CD4-positive, alpha-beta T cell treated with Interleukin-2 at 100 ng/mL for 4 hours (primary cell): ENCODE results near the gene STAT5A.
A peak's percentile ranks its signal among the peaks of the same experiment; 100 is the strongest.
"Not testable (repeated sequence)": the region's sequence is repeated elsewhere in the genome, so short reads cannot be mapped to it uniquely, and the experiment has no call there.

ENCODE experiments used
- DNase-seq: peaks from one replicate; pipeline ENCODE4 v3.0.0-alpha.2; 2020; ENCODE audit warnings: low spot score

STAT5A gene

DNA sequence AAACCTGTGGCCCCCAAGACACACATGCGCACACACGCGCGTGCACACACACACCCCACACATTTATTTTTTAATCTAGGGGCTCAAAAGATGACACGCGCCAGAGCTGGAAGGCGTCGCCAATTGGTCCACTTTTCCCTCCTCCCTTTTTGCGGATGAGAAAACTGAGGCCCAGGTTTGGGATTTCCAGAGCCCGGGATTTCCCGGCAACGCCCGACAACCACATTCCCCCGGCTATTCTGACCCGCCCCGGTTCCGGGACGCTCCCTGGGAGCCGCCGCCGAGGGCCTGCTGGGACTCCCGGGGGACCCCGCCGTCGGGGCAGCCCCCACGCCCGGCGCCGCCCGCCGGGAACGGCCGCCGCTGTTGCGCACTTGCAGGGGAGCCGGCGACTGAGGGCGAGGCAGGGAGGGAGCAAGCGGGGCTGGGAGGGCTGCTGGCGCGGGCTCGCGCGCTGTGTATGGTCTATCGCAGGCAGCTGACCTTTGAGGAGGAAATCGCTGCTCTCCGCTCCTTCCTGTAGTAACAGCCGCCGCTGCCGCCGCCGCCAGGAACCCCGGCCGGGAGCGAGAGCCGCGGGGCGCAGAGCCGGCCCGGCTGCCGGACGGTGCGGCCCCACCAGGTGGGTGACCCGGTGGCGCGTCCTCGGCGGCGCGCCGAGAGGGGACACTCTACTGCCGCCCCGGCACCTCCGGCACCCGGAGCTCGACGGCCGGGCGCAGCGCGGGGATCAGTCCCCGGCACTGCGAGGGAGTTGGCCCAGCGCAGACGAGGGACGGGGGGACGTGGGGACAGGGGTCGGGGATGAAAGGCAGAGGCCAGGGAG lies at the start of gene STAT5A:
Gene STAT5A, plus strand, starts transcription at position 522 of the 826 bp plus-strand sequence. CDS start 914 bp downstream, outside the sequence.
- DNase-seq = peak; percentile 75

- DNase-seq = not testable (repeated sequence)
Measured at GRCh38 chr17:42239576-42239975, 48.7 kb upstream of the STAT5A start.

GRCh38 chr17:42240201-42240600 lies 48.1 kb upstream of the STAT5A start:
- no peak for DNase-seq

DNA sequence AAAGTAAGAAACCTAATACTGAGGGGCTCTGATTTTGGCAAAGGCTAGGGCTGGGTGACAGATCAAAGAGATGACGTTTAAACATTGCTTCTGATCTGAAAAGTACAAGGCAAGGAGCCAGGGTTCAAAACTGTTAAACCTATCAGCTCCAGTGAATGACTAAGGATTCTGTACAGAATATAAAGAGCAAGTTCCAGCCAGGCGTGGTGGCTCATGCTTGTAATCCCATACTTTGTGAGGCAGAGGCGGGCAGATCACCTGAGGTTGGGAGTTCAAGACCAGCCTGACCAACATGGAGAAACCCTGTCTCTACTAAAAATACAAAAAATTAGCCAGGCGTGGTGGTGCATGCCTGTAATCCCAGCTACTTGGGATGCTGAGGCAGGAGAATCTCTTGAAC lies 47.4 kb upstream of the STAT5A start:
- not testable (repeated sequence) for DNase-seq

DNA sequence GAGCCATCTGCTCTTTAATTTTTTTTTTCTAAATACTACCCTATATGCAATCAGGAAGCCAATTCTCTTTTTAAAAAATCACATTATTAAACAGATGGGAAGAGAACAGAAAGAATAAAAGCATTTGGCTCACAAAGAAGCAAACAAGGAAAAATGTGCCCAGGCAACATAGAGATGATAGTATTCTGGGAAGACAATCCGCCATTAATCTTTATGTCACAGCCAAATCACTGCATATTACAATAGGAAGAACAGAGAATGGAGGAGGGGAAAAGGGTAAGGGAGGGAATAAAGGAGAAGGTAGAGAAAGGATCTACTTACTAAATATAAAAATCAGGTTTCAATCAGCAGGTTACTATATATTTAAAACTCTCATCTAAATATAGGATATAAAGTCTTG lies 46.4 kb upstream of the STAT5A start:
- no peak for DNase-seq

DNA sequence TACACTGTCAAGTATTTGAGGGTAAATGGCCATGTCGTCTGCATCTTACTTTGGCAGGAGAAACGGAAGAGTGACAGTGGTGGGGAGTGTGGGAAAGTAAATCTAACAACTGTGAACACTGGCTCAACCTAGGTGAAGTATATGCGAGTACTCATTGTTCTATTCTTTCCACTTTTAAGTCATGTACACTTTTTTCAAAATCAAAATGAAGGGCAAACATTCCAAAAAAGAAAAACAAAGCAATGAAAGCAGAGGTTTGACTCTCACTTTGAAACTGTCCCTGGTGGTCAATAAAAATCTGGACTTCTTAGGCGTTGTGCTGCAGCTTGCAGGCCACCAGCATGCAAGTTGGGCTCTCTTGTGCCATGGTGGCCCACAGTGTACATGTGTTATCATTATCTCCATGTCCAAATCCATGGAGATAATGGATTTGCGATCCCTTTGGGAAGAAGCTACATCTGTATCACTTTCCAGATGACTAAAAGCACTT lies 44.8 kb upstream of the STAT5A start:
- no peak for DNase-seq

- DNase-seq = not testable (repeated sequence)
Measured at GRCh38 chr17:42244116-42244515, 44.2 kb upstream of the STAT5A start.

GRCh38 chr17:42245183-42245582 lies 43.1 kb upstream of the STAT5A start:
- DNase-seq = not testable (repeated sequence)

GRCh38 chr17:42246515-42246914 lies 41.8 kb upstream of the STAT5A start:
- DNase-seq = peak; percentile 42

DNA sequence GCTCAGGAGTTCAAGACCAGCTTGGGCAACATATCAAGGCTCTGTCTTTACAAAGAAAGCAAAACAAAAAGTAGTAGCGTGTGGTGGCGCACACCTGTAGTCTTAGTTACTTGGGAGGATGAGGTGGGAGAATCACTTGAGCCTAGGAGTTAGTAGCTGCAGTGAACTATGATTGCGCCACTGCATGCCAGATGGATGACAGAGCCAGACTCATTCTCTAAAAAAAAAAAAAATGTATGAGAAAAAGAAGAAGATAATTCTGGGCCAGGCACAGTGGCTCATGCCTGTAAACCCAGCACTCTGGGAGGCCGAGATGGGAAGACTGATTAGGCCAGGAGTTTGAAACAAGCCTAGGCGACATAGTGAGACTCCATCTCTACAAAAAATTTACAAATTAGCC lies 40.6 kb upstream of the STAT5A start:
- DNase-seq = no peak

- peak; percentile 88 for DNase-seq
Measured at GRCh38 chr17:42248351-42249179, 39.7 kb upstream of the STAT5A start.

DNA sequence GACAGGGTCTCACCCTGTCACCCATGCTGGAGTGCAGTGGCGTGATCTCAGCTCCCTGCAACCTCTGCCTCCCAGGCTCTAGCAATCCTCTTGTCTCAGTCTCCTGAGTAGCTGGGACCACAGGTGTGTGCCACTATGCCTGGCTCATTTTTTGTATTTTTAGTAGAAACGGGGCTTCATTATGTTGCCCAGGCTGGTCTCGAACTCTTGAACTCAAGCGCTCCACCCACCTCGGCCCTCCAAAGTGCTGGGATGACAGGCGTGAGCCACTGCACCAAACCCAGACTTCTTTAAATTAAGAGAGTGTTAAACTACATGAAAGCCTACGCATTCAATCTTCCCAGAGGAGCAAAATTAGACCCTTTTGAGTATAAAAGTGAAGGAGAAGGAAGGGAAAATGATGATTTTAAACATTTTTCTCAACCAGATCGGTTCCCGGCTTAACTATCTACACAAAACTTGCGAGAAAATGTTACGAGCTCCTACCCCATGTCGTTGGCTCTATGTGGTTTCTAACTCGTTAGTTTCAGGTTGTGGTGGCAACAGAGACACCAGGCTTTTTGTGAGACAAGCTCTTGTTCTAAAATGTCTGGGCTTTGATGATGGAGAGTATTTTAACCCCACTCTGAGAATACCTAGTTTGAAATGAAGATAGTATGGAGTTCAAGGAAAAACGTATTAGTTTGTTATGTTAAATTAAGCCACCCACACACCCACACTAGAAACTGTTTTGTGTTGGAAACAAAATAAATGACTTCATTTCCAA lies 38.4 kb upstream of the STAT5A start:
- peak; percentile 70 for DNase-seq

GRCh38 chr17:42251115-42251514 lies 37.2 kb upstream of the STAT5A start:
- no peak for DNase-seq

- DNase-seq = peak; percentile 45
Measured at GRCh38 chr17:42252597-42253550, 35.4 kb upstream of the STAT5A start.

DNA sequence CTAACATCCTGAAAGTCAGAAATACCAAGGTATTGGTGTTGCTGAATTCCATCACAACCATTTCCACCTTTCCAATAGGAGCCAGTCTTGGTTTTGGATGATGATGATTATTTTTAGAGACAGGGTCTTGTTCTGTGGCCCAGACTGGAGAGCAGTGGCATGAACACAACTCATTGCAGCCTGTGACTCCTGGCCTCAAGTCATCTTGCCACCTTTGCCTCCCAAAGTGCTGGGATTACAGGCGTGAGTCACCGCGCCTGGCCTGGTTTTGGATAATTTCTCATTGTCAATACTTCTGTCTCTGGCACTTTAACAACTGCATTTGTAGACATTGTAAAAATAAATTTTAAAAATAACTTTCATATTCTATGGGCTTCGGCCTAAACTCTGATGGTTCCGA lies 34.7 kb upstream of the STAT5A start:
- no peak for DNase-seq

DNA sequence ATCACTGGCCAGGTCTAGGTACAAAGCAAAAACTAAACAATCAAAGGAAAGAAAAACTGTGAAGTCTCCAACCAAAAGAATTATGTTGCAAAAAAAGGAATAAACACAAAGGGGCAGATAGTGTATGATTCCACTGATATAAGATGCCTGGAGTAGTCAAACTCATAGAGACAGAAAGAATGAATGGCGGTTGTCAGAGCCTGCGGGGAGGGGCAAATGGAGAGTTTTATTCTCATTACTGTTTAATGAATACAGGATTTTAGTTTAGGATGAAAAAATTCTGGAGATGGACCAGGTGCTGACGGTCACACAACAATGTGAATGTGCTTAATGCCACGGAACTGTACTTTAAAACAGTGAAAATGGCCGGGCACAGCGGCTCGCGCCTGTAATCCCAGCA lies 32.9 kb upstream of the STAT5A start:
- DNase-seq = no peak

DNA sequence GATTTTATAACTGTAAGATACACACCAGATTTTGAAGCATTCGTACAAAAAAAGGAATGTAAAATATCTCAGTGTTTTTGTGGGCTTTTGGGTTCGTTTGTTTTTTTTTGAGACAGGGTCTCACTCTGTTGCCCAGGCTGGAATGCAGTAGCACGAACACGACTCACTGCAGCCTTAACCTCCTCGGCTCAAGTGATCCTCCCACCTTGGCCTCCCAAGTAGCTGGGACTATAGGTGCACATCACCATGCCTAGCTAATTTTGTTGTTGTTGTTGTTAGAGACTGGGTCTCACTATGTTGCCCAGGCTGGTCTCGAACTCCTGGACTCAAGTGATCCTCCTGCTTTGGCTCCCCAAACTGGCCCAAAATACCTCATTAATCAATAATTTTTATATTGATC lies 28.0 kb upstream of the STAT5A start:
- DNase-seq = no peak

DNA sequence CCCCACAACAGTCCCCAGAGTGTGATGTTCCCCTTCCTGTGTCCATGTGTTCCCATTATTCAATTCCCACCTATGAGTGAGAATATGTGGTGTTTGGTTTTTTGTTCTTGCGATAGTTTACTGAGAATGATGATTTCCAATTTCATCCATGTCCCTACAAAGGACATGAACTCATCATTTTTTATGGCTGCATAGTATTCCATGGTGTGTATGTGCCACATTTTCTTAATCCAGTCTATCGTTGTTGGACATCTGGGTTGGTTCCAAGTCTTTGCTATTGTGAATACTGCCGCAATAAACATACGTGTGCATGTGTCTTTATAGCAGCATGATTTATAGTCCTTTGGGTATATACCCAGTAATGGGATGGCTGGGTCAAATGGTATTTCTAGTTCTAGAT lies 23.9 kb upstream of the STAT5A start:
- not testable (repeated sequence) for DNase-seq

GRCh38 chr17:42266462-42266861 lies 21.8 kb upstream of the STAT5A start:
- DNase-seq = no peak

GRCh38 chr17:42266918-42267766 lies 21.2 kb upstream of the STAT5A start:
- DNase-seq = peak; percentile 80
